ENCODE results near the gene SCT.

DNA sequence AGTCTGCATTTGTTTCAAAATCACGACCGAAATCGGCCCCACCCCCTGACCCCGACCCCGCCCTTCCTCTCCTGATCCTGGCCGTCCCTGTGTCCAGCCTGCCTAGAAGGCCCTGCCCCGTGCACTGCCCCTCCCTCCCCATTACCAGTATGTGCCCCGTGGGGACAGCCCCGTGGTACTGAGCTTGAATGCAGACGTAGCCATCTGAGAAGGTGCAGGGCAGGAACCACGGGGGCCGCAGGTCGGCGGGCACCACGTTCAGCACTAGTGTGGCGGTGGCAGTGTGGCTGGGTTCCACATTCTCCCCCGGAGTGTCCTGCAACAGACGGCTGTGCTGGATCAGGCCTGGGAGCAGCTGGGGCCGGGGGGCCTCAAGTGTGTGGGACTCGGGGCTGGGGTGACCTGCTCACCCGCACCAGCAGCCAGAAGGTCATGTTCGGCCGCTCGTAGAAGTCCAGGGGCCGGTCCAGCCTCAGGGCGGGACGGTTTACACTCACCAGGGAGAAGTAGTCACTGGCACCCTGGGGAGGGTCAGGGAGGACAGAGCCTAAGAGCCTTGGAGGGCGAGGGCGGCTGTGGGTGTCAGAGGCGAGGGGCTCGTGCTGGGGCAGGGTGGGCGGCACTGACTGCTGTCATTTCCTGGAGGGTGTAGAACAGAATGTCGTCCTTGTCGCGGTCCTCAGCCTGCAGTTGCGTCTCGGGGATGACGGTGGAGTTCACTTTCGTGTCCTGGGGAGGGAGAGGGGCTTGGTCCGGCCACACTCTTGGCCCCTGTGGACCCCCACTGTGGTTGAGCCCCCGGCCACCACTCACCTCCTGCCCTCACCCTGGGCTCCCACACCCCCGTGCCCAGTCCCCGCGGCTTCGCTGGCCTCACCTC is 5.8 kb downstream of the SCT start:
- TF ChIP-seq, protein P1, sequence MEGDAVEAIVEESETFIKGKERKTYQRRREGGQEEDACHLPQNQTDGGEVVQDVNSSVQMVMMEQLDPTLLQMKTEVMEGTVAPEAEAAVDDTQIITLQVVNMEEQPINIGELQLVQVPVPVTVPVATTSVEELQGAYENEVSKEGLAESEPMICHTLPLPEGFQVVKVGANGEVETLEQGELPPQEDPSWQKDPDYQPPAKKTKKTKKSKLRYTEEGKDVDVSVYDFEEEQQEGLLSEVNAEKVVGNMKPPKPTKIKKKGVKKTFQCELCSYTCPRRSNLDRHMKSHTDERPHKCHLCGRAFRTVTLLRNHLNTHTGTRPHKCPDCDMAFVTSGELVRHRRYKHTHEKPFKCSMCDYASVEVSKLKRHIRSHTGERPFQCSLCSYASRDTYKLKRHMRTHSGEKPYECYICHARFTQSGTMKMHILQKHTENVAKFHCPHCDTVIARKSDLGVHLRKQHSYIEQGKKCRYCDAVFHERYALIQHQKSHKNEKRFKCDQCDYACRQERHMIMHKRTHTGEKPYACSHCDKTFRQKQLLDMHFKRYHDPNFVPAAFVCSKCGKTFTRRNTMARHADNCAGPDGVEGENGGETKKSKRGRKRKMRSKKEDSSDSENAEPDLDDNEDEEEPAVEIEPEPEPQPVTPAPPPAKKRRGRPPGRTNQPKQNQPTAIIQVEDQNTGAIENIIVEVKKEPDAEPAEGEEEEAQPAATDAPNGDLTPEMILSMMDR (conservative IDR thresholded peaks at IDR 0.05; ENCODE audit: low read depth in 2 of 2), result no peak
- TF ChIP-seq, protein P2, sequence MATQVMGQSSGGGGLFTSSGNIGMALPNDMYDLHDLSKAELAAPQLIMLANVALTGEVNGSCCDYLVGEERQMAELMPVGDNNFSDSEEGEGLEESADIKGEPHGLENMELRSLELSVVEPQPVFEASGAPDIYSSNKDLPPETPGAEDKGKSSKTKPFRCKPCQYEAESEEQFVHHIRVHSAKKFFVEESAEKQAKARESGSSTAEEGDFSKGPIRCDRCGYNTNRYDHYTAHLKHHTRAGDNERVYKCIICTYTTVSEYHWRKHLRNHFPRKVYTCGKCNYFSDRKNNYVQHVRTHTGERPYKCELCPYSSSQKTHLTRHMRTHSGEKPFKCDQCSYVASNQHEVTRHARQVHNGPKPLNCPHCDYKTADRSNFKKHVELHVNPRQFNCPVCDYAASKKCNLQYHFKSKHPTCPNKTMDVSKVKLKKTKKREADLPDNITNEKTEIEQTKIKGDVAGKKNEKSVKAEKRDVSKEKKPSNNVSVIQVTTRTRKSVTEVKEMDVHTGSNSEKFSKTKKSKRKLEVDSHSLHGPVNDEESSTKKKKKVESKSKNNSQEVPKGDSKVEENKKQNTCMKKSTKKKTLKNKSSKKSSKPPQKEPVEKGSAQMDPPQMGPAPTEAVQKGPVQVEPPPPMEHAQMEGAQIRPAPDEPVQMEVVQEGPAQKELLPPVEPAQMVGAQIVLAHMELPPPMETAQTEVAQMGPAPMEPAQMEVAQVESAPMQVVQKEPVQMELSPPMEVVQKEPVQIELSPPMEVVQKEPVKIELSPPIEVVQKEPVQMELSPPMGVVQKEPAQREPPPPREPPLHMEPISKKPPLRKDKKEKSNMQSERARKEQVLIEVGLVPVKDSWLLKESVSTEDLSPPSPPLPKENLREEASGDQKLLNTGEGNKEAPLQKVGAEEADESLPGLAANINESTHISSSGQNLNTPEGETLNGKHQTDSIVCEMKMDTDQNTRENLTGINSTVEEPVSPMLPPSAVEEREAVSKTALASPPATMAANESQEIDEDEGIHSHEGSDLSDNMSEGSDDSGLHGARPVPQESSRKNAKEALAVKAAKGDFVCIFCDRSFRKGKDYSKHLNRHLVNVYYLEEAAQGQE (IDR thresholded peaks at IDR 0.05; ENCODE audit: unreplicated experiment), result no peak
- TF ChIP-seq EZH2phosphoT487 (IDR thresholded peaks at IDR 0.05; ENCODE audit: unreplicated experiment) (no peak), ZNF331 (CRISPR knock-in tag; IDR thresholded peaks at IDR 0.05; ENCODE audit: low read depth) (no peak), POLR2AphosphoS5 (IDR thresholded peaks at IDR 0.05; ENCODE audit: low read depth) (no peak), EZH2 (IDR thresholded peaks at IDR 0.05; ENCODE audit: low read depth, unreplicated experiment) (no peak), JUNB (IDR thresholded peaks at IDR 0.05; ENCODE audit: unreplicated experiment) (no peak), CREB1 (CRISPR knock-in tag; IDR thresholded peaks at IDR 0.05; ENCODE audit: low read depth) (no peak), NANOG (IDR thresholded peaks at IDR 0.05; ENCODE audit: borderline replicate concordance) (no peak), STAT1 (IDR thresholded peaks at IDR 0.05; ENCODE audit: unreplicated experiment) (no peak)
- TF ChIP-seq, protein P3, sequence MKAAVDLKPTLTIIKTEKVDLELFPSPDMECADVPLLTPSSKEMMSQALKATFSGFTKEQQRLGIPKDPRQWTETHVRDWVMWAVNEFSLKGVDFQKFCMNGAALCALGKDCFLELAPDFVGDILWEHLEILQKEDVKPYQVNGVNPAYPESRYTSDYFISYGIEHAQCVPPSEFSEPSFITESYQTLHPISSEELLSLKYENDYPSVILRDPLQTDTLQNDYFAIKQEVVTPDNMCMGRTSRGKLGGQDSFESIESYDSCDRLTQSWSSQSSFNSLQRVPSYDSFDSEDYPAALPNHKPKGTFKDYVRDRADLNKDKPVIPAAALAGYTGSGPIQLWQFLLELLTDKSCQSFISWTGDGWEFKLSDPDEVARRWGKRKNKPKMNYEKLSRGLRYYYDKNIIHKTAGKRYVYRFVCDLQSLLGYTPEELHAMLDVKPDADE (IDR thresholded peaks at IDR 0.05), result no peak
- TF ChIP-seq, protein P4, sequence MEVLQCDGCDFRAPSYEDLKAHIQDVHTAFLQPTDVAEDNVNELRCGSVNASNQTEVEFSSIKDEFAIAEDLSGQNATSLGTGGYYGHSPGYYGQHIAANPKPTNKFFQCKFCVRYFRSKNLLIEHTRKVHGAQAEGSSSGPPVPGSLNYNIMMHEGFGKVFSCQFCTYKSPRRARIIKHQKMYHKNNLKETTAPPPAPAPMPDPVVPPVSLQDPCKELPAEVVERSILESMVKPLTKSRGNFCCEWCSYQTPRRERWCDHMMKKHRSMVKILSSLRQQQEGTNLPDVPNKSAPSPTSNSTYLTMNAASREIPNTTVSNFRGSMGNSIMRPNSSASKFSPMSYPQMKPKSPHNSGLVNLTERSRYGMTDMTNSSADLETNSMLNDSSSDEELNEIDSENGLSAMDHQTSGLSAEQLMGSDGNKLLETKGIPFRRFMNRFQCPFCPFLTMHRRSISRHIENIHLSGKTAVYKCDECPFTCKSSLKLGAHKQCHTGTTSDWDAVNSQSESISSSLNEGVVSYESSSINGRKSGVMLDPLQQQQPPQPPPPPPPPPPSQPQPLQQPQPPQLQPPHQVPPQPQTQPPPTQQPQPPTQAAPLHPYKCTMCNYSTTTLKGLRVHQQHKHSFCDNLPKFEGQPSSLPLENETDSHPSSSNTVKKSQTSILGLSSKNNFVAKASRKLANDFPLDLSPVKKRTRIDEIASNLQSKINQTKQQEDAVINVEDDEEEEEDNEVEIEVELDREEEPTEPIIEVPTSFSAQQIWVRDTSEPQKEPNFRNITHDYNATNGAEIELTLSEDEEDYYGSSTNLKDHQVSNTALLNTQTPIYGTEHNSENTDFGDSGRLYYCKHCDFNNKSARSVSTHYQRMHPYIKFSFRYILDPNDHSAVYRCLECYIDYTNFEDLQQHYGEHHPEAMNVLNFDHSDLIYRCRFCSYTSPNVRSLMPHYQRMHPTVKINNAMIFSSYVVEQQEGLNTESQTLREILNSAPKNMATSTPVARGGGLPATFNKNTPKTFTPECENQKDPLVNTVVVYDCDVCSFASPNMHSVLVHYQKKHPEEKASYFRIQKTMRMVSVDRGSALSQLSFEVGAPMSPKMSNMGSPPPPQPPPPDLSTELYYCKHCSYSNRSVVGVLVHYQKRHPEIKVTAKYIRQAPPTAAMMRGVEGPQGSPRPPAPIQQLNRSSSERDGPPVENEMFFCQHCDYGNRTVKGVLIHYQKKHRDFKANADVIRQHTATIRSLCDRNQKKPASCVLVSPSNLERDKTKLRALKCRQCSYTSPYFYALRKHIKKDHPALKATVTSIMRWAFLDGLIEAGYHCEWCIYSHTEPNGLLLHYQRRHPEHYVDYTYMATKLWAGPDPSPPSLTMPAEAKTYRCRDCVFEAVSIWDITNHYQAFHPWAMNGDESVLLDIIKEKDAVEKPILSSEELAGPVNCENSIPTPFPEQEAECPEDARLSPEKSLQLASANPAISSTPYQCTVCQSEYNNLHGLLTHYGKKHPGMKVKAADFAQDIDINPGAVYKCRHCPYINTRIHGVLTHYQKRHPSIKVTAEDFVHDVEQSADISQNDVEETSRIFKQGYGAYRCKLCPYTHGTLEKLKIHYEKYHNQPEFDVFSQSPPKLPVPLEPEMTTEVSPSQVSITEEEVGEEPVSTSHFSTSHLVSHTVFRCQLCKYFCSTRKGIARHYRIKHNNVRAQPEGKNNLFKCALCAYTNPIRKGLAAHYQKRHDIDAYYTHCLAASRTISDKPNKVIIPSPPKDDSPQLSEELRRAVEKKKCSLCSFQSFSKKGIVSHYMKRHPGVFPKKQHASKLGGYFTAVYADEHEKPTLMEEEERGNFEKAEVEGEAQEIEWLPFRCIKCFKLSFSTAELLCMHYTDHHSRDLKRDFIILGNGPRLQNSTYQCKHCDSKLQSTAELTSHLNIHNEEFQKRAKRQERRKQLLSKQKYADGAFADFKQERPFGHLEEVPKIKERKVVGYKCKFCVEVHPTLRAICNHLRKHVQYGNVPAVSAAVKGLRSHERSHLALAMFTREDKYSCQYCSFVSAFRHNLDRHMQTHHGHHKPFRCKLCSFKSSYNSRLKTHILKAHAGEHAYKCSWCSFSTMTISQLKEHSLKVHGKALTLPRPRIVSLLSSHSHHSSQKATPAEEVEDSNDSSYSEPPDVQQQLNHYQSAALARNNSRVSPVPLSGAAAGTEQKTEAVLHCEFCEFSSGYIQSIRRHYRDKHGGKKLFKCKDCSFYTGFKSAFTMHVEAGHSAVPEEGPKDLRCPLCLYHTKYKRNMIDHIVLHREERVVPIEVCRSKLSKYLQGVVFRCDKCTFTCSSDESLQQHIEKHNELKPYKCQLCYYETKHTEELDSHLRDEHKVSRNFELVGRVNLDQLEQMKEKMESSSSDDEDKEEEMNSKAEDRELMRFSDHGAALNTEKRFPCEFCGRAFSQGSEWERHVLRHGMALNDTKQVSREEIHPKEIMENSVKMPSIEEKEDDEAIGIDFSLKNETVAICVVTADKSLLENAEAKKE (CRISPR knock-in tag; IDR thresholded peaks at IDR 0.05), result no peak

All from GM23338 (cell line).